ENCODE data around the gene SEPTIN8. TPM values are rescaled to one million over a fixed set of nuclear protein-coding genes. Genes with fewer than 3 reads are reported as not detected.
A peak's percentile ranks its signal among the peaks of the same experiment; 100 is the strongest.

The SEPTIN8 gene
- total RNA-seq, 5 donors from 2014 or later (not counting 1 experiment from before 2014, with no cell fraction given) = 6.6 to 12.4 (median 11.0) TPM

- Mint-ChIP-seq H3K9me3 (no peaks in the 10 kb centered on the region), H3K27ac (no peak overlapping the region), H3K4me1 (peaks cover 37 to 39% (median 38%) of the 10 kb centered on the region in 3 donors), H3K36me3 (peaks cover 22% of the 10 kb centered on the region), H3K4me3 (no peak overlapping the region), H3K27me3 (no peaks in the 10 kb centered on the region)
- WGBS (ENCODE audit: insufficient coverage) = no CpG with 5 or more reads among the region's 2 CpGs
- peaks cover 2 to 17% of the 10 kb centered on the region in 2 experiments for H3K4me1 ChIP-seq (ENCODE audit: control insufficient read depth in 1 of 2, extremely low read depth in 1 of 2, insufficient read depth in 2 of 2, low read length in 2 of 2)
- no peaks in the 10 kb centered on the region for H3K27me3 ChIP-seq (replicated peaks in 1 of 2; ENCODE audit: control insufficient read depth in 2 of 2, extremely low read depth in 1 of 2, insufficient read depth in 2 of 2, low read length in 1 of 2)
- peaks cover 0 to 5% of the 10 kb centered on the region in 2 donors for H3K36me3 ChIP-seq (ENCODE audit: control insufficient read depth in 2 of 2, extremely low read depth in 1 of 2, insufficient read depth in 1 of 2, low read length in 1 of 2)
- ChIA-PET CTCF (no interaction called here), POLR2A (interaction anchor here in 1 of 2 donors (0.8 kb wide), 1 partner anchor 13 kb away, joined by 3 read pairs; the partner anchor contains the start of gene CCNI2)
- no peaks in the 10 kb centered on the region for H3K9me3 ChIP-seq
- ATAC-seq (replicated peaks in 1 of 4) (no peak), DNase-seq (no peak)
- no peak overlapping the region for H3K27ac ChIP-seq (ENCODE audit: low read length)
- no peak overlapping the region for H3K4me3 ChIP-seq (ENCODE audit: control insufficient read depth in 1 of 2, extremely low read depth in 1 of 2, low read length in 1 of 2)
Measured at GRCh38 chr5:132733499-132734148, 43.4 kb downstream of the SEPTIN8 start.

GRCh38 chr5:132729896-132730295 is 47.1 kb downstream of the SEPTIN8 start:
- H3K27ac Mint-ChIP-seq = no peak overlapping the region
- no peak for ATAC-seq (replicated peaks in 1 of 4)
- CTCF ChIA-PET = interaction anchor here in 1 of 2 donors (0.6 kb wide), 2 partner anchors 16 to 107 kb away, joined by 3 to 5 read pairs; no protein-coding TSS in a partner anchor
- WGBS (ENCODE audit: insufficient coverage) = 95% methylated on average over 6 of the region's 10 CpGs
- POLR2A ChIA-PET = interaction anchor here (0.6 to 1.1 kb wide), 2 partner anchors 14 to 246 kb away, joined by 3 read pairs; no protein-coding TSS in a partner anchor
- no peaks in the 10 kb centered on the region for H3K27me3 ChIP-seq (replicated peaks in 1 of 2; ENCODE audit: control insufficient read depth in 2 of 2, extremely low read depth in 1 of 2, insufficient read depth in 2 of 2, low read length in 1 of 2)
- no peaks in the 10 kb centered on the region for H3K9me3 ChIP-seq
- H3K27ac ChIP-seq (ENCODE audit: low read length) = no peak overlapping the region
- H3K36me3 ChIP-seq (ENCODE audit: control insufficient read depth in 2 of 2, extremely low read depth in 1 of 2, insufficient read depth in 1 of 2, low read length in 1 of 2) = peaks cover 0 to 8% of the 10 kb centered on the region in 2 donors
- H3K4me3 Mint-ChIP-seq = no peak overlapping the region
- H3K4me3 ChIP-seq (ENCODE audit: control insufficient read depth in 1 of 2, extremely low read depth in 1 of 2, low read length in 1 of 2) = no peak overlapping the region
- no peaks in the 10 kb centered on the region for H3K27me3 Mint-ChIP-seq
- no peaks in the 10 kb centered on the region for H3K9me3 Mint-ChIP-seq
- peaks cover 11 to 13% (median 12%) of the 10 kb centered on the region in 3 donors for H3K4me1 Mint-ChIP-seq
- no peaks in the 10 kb centered on the region for H3K4me1 ChIP-seq (ENCODE audit: control insufficient read depth in 1 of 2, extremely low read depth in 1 of 2, insufficient read depth in 2 of 2, low read length in 2 of 2)
- H3K36me3 Mint-ChIP-seq = peaks cover 40% of the 10 kb centered on the region
- DNase-seq = no peak

GRCh38 chr5:132725745-132726144 is 51.3 kb downstream of the SEPTIN8 start:
- Mint-ChIP-seq H3K27me3 (no peaks in the 10 kb centered on the region), H3K4me1 (peaks cover 5 to 6% (median 5%) of the 10 kb centered on the region in 3 donors), H3K4me3 (no peak overlapping the region), H3K27ac (no peak overlapping the region), H3K9me3 (no peaks in the 10 kb centered on the region), H3K36me3 (peaks cover 42% of the 10 kb centered on the region)
- Histone ChIP-seq H3K27me3 (replicated peaks in 1 of 2; ENCODE audit: control insufficient read depth in 2 of 2, extremely low read depth in 1 of 2, insufficient read depth in 2 of 2, low read length in 1 of 2) (no peaks in the 10 kb centered on the region), H3K9me3 (no peaks in the 10 kb centered on the region), H3K27ac (ENCODE audit: low read length) (no peak overlapping the region), H3K4me3 (ENCODE audit: control insufficient read depth in 1 of 2, extremely low read depth in 1 of 2, low read length in 1 of 2) (no peak overlapping the region), H3K4me1 (ENCODE audit: control insufficient read depth in 1 of 2, extremely low read depth in 1 of 2, insufficient read depth in 2 of 2, low read length in 2 of 2) (no peaks in the 10 kb centered on the region), H3K36me3 (ENCODE audit: control insufficient read depth in 2 of 2, extremely low read depth in 1 of 2, insufficient read depth in 1 of 2, low read length in 1 of 2) (peaks cover 0 to 9% of the 10 kb centered on the region in 2 donors)
- no CpG with 5 or more reads among the region's 2 CpGs for WGBS (ENCODE audit: insufficient coverage)
- DNase-seq (no peak), ATAC-seq (replicated peaks in 1 of 4) (no peak)
- ChIA-PET CTCF (no interaction called here), POLR2A (no interaction called here)

GRCh38 chr5:132718544-132719312 is 58.3 kb downstream of the SEPTIN8 start:
- DNase-seq (no peak), ATAC-seq (replicated peaks in 1 of 4) (no peak)
- H3K4me3 Mint-ChIP-seq = no peak overlapping the region
- WGBS (ENCODE audit: insufficient coverage) = no CpG with 5 or more reads among the region's 5 CpGs
- Histone ChIP-seq H3K9me3 (no peaks in the 10 kb centered on the region), H3K4me1 (ENCODE audit: control insufficient read depth in 1 of 2, extremely low read depth in 1 of 2, insufficient read depth in 2 of 2, low read length in 2 of 2) (no peaks in the 10 kb centered on the region), H3K27ac (ENCODE audit: low read length) (no peak overlapping the region), H3K4me3 (ENCODE audit: control insufficient read depth in 1 of 2, extremely low read depth in 1 of 2, low read length in 1 of 2) (no peak overlapping the region), H3K27me3 (replicated peaks in 1 of 2; ENCODE audit: control insufficient read depth in 2 of 2, extremely low read depth in 1 of 2, insufficient read depth in 2 of 2, low read length in 1 of 2) (no peaks in the 10 kb centered on the region), H3K36me3 (ENCODE audit: control insufficient read depth in 2 of 2, extremely low read depth in 1 of 2, insufficient read depth in 1 of 2, low read length in 1 of 2) (peaks cover 0 to 20% of the 10 kb centered on the region in 2 donors)
- no peak overlapping the region for H3K27ac Mint-ChIP-seq
- no peaks in the 10 kb centered on the region for H3K27me3 Mint-ChIP-seq
- POLR2A ChIA-PET = no interaction called here
- H3K9me3 Mint-ChIP-seq = no peaks in the 10 kb centered on the region
- CTCF ChIA-PET = no interaction called here
- peaks cover 49% of the 10 kb centered on the region for H3K36me3 Mint-ChIP-seq
- peaks cover 5 to 10% (median 8%) of the 10 kb centered on the region in 3 donors for H3K4me1 Mint-ChIP-seq

GRCh38 chr5:132714456-132715307 is 62.4 kb downstream of the SEPTIN8 start:
- peak in 2 of 35 experiments; percentile 5 to 35 for DNase-seq
- 55% methylated on average over 6 of the region's 11 CpGs for WGBS (ENCODE audit: insufficient coverage)
- H3K36me3 ChIP-seq (ENCODE audit: control insufficient read depth in 2 of 2, extremely low read depth in 1 of 2, insufficient read depth in 1 of 2, low read length in 1 of 2) = peaks cover 0 to 8% of the 10 kb centered on the region in 2 donors
- Mint-ChIP-seq H3K9me3 (no peaks in the 10 kb centered on the region), H3K4me1 (peaks cover 5 to 10% (median 8%) of the 10 kb centered on the region in 3 donors), H3K27me3 (no peaks in the 10 kb centered on the region), H3K4me3 (peak overlapping the region in 1 of 3 donors; percentile 13), H3K36me3 (peaks cover 50% of the 10 kb centered on the region), H3K27ac (peak overlapping the region in 1 of 2 donors; percentile 24)
- H3K27ac ChIP-seq (ENCODE audit: low read length) = no peak overlapping the region
- POLR2A ChIA-PET = no interaction called here
- peak in 1 of 4 experiments; percentile 31 for ATAC-seq (replicated peaks in 1 of 4)
- no peak overlapping the region for H3K4me3 ChIP-seq (ENCODE audit: control insufficient read depth in 1 of 2, extremely low read depth in 1 of 2, low read length in 1 of 2)
- CTCF ChIA-PET = interaction anchor here (0.7 to 1.1 kb wide), 5 partner anchors 10 to 123 kb away, joined by 3 to 5 read pairs (median 3); no protein-coding TSS in a partner anchor
- H3K4me1 ChIP-seq (ENCODE audit: control insufficient read depth in 1 of 2, extremely low read depth in 1 of 2, insufficient read depth in 2 of 2, low read length in 2 of 2) = no peaks in the 10 kb centered on the region
- H3K9me3 ChIP-seq = no peaks in the 10 kb centered on the region
- no peaks in the 10 kb centered on the region for H3K27me3 ChIP-seq (replicated peaks in 1 of 2; ENCODE audit: control insufficient read depth in 2 of 2, extremely low read depth in 1 of 2, insufficient read depth in 2 of 2, low read length in 1 of 2)

- peaks cover 35% of the 10 kb centered on the region for H3K36me3 Mint-ChIP-seq
- H3K27ac Mint-ChIP-seq = no peak overlapping the region
- no peak for DNase-seq
- H3K27me3 Mint-ChIP-seq = no peaks in the 10 kb centered on the region
- H3K27ac ChIP-seq (ENCODE audit: low read length) = no peak overlapping the region
- no peak overlapping the region for H3K4me3 ChIP-seq (ENCODE audit: control insufficient read depth in 1 of 2, extremely low read depth in 1 of 2, low read length in 1 of 2)
- H3K36me3 ChIP-seq (ENCODE audit: control insufficient read depth in 2 of 2, extremely low read depth in 1 of 2, insufficient read depth in 1 of 2, low read length in 1 of 2) = peaks cover 0 to 6% of the 10 kb centered on the region in 2 donors
- POLR2A ChIA-PET = interaction anchor here (0.6 to 0.7 kb wide), 3 partner anchors 20 to 339 kb away, joined by 3 to 7 read pairs (median 6); partner anchors contain the start of gene SLC22A5 (in 1 of the 2)
- H3K9me3 ChIP-seq = no peaks in the 10 kb centered on the region
- ATAC-seq (replicated peaks in 1 of 4) = no peak
- CTCF ChIA-PET = no interaction called here
- H3K9me3 Mint-ChIP-seq = no peaks in the 10 kb centered on the region
- H3K27me3 ChIP-seq (replicated peaks in 1 of 2; ENCODE audit: control insufficient read depth in 2 of 2, extremely low read depth in 1 of 2, insufficient read depth in 2 of 2, low read length in 1 of 2) = no peaks in the 10 kb centered on the region
- no peak overlapping the region for H3K4me3 Mint-ChIP-seq
- no peaks in the 10 kb centered on the region for H3K4me1 Mint-ChIP-seq
- no peaks in the 10 kb centered on the region for H3K4me1 ChIP-seq (ENCODE audit: control insufficient read depth in 1 of 2, extremely low read depth in 1 of 2, insufficient read depth in 2 of 2, low read length in 2 of 2)
Measured at GRCh38 chr5:132708645-132709044, 68.4 kb downstream of the SEPTIN8 start.
